H1 (cell line): ENCODE data around the gene PLEKHN1. TPM values are rescaled to one million over a fixed set of nuclear protein-coding genes. Genes with fewer than 3 reads are reported as not detected.
A peak's percentile ranks its signal among the peaks of the same experiment; 100 is the strongest.

Experiments
- CTCF ChIA-PET: fragments of 300-600 bp; sonication (Branson Sonifier 250); formaldehyde crosslinking; loops from one replicate; lab custom pipeline; 2021; ENCODE audit not compliant: partially characterized antibody; lab: Charles Lee
- POLR2A ChIA-PET: fragments of 300-600 bp; sonication (Branson Sonifier 250); formaldehyde crosslinking; loops from one replicate; lab custom pipeline; 2021; ENCODE audit warnings: inconsistent platforms; ENCODE audit not compliant: partially characterized antibody; lab: Charles Lee
- DNase-seq, 2 experiments: peaks; one replicate each; pipeline versions ENCODE4 v3.0.0 to v3.0.0-alpha.2; 2010 to 2022; ENCODE audit warnings: low spot score in 2 of 2, low read depth in 1 of 2, mixed read lengths in 1 of 2
- FAIRE-seq: peaks from 2 replicates; lab custom pipeline; 2011; peaks lifted over from hg19 to GRCh38; lab: Jason Lieb, UNC
- H2AFZ ChIP-seq: 2 replicates; pipeline ENCODE4 v1.8.1; 2012; ENCODE audit warnings: low read length, inconsistent platforms
- H2AK5ac ChIP-seq: 2 replicates; pipeline ENCODE4 v1.6.1; 2013; ENCODE audit warnings: low read depth, low read length
- H2BK120ac ChIP-seq: replicated peaks from 2 replicates; pipeline ENCODE3; 2013; ENCODE audit warnings: low read depth, low read length, inconsistent platforms
- H2BK12ac ChIP-seq: 2 replicates; pipeline ENCODE4 v1.6.1; 2013; ENCODE audit warnings: low read depth, low read length
- H2BK15ac ChIP-seq: 2 replicates; pipeline ENCODE4 v1.6.1; 2013; ENCODE audit warnings: low read length
- H2BK20ac ChIP-seq: 2 replicates; pipeline ENCODE4 v1.6.1; 2013; ENCODE audit warnings: low read length
- H2BK5ac ChIP-seq: 2 replicates; pipeline ENCODE4 v1.6.1; 2013; ENCODE audit warnings: low read depth, low read length
- H3K14ac ChIP-seq: 2 replicates; pipeline ENCODE4 v1.6.1; 2013; ENCODE audit warnings: inconsistent platforms; ENCODE audit not compliant: insufficient read length
- H3K18ac ChIP-seq: 2 replicates; pipeline ENCODE4 v1.6.1; 2013; ENCODE audit warnings: low read length; ENCODE audit errors: extremely low read depth
- H3K23ac ChIP-seq: 2 replicates; pipeline ENCODE4 v1.6.1; 2013; ENCODE audit warnings: inconsistent platforms; ENCODE audit not compliant: insufficient read length
- H3K23me2 ChIP-seq: 2 replicates; pipeline ENCODE4 v1.6.1; 2013; ENCODE audit warnings: low read depth, low read length
- H3K27ac ChIP-seq: 2 replicates; pipeline ENCODE4 v1.6.1; 2011; ENCODE audit warnings: low read depth, low read length, inconsistent platforms
- H3K27me3 ChIP-seq, 4 experiments: replicated peaks in 1 of 4; 1 replicate in 1 of 4; 2 replicates in 3 of 4; pipeline versions ENCODE4 v1.6.1 to v1.8.1; 2011 to 2013; ENCODE audit warnings: low read length in 3 of 4, mild to moderate bottlenecking in 3 of 4, inconsistent platforms in 2 of 4, mixed read lengths in 2 of 4, moderate library complexity in 1 of 4; ENCODE audit not compliant: control insufficient read depth in 3 of 4, insufficient read depth in 3 of 4; ENCODE audit errors: extremely low read depth in 1 of 4
- H3K36me3 ChIP-seq, 4 experiments: 2 replicates each; pipeline versions ENCODE4 v1.6.1 to v1.8.1; 2011 to 2013; ENCODE audit warnings: mild to moderate bottlenecking in 4 of 4, low read length in 3 of 4, moderate library complexity in 2 of 4, control low read depth in 1 of 4, inconsistent platforms in 1 of 4; ENCODE audit not compliant: insufficient read depth in 4 of 4, control insufficient read depth in 2 of 4
- H3K4ac ChIP-seq: replicated peaks from 2 replicates; pipeline ENCODE3; 2013; ENCODE audit warnings: low read length, low read depth, mixed read lengths, inconsistent platforms; ENCODE audit not compliant: insufficient read length
- H3K4me1 ChIP-seq, 4 experiments: replicated peaks in 1 of 4; 1 replicate in 1 of 4; 2 replicates in 3 of 4; pipeline versions ENCODE4 v1.6.1 to v1.8.1; 2011 to 2013; ENCODE audit warnings: low read length in 3 of 4, inconsistent platforms in 2 of 4, mixed read lengths in 1 of 4; ENCODE audit not compliant: insufficient read depth in 4 of 4, control insufficient read depth in 3 of 4
- H3K4me2 ChIP-seq, 2 experiments: 2 replicates each; pipeline versions ENCODE4 v1.6.1 to v1.8.1; 2011 to 2013; ENCODE audit warnings: low read depth in 2 of 2, low read length in 2 of 2, control low read depth in 1 of 2, inconsistent platforms in 1 of 2, mild to moderate bottlenecking in 1 of 2; ENCODE audit not compliant: insufficient read depth in 1 of 2
- H3K4me3 ChIP-seq, 4 experiments: fragments of 200-600, 300-600 bp in 1 of 4; sonication (generic), shearing (Covaris generic), sonication (Bioruptor Twin) in 1 of 4; 2 replicates each; pipeline versions ENCODE4 v1.5.1 to v1.8.1; 2011 to 2016; ENCODE audit warnings: low read length in 4 of 4, low read depth in 3 of 4, control low read depth in 2 of 4, inconsistent platforms in 2 of 4, mild to moderate bottlenecking in 2 of 4, mixed read lengths in 1 of 4, moderate library complexity in 1 of 4; ENCODE audit not compliant: insufficient read depth in 2 of 4; ENCODE audit errors: extremely low read depth in 1 of 4
- H3K56ac ChIP-seq: replicated peaks from 2 replicates; pipeline ENCODE3; 2013; ENCODE audit warnings: low read depth, mild to moderate bottlenecking, mixed read lengths, low read length, inconsistent platforms; ENCODE audit not compliant: insufficient read length
- H3K79me1 ChIP-seq: 2 replicates; pipeline ENCODE4 v1.6.1; 2013; ENCODE audit warnings: low read depth, low read length, control low read depth
- H3K79me2 ChIP-seq, 2 experiments: 2 replicates each; pipeline versions ENCODE4 v1.6.1 to v1.8.1; 2012 to 2013; ENCODE audit warnings: low read length in 2 of 2, mild to moderate bottlenecking in 2 of 2, inconsistent platforms in 1 of 2; ENCODE audit not compliant: insufficient read depth in 2 of 2, control insufficient read depth in 1 of 2
- H3K9ac ChIP-seq, 4 experiments: replicated peaks in 1 of 4; 1 replicate in 1 of 4; 2 replicates in 3 of 4; pipeline versions ENCODE4 v1.6.1 to v1.8.1; 2011 to 2013; ENCODE audit warnings: low read depth in 3 of 4, low read length in 3 of 4, control low read depth in 2 of 4, mild to moderate bottlenecking in 2 of 4, moderate library complexity in 2 of 4, inconsistent platforms in 1 of 4; ENCODE audit errors: extremely low read depth in 1 of 4
- H3K9me3 ChIP-seq, 2 experiments: 2 replicates each; pipeline versions ENCODE4 v1.6.1 to v1.8.1; 2012 to 2013; ENCODE audit warnings: mild to moderate bottlenecking in 2 of 2, moderate library complexity in 2 of 2, control low read depth in 1 of 2, inconsistent platforms in 1 of 2, low read depth in 1 of 2, low read length in 1 of 2, mixed read lengths in 1 of 2; ENCODE audit not compliant: insufficient read depth in 2 of 2
- H4K20me1 ChIP-seq, 2 experiments: replicated peaks in 1 of 2; 2 replicates each; pipeline versions ENCODE3 to v1.8.1; 2011 to 2013; ENCODE audit warnings: inconsistent platforms in 2 of 2, low read length in 2 of 2, mild to moderate bottlenecking in 1 of 2; ENCODE audit not compliant: insufficient read depth in 2 of 2, control insufficient read depth in 1 of 2
- H4K5ac ChIP-seq: 2 replicates; pipeline ENCODE4 v1.6.1; 2013; ENCODE audit warnings: low read length, low read depth, mixed read lengths, inconsistent platforms; ENCODE audit not compliant: insufficient read length
- H4K8ac ChIP-seq: 2 replicates; pipeline ENCODE4 v1.8.0; 2013; ENCODE audit warnings: mild to moderate bottlenecking, moderate library complexity, low read length, inconsistent platforms; ENCODE audit not compliant: insufficient read depth; ENCODE audit errors: extremely low read depth
- H4K91ac ChIP-seq: replicated peaks from 2 replicates; pipeline ENCODE3; 2013; ENCODE audit warnings: low read length, mixed read lengths, inconsistent platforms; ENCODE audit not compliant: insufficient read length
- KDM5A ChIP-seq: fragments of 200-600 bp; IDR thresholded peaks from 2 replicates; pipeline ENCODE4 v1.7.1; 2012; ENCODE audit warnings: mild to moderate bottlenecking, low read length, inconsistent platforms, mixed read lengths
- TAF1 ChIP-seq: IDR thresholded peaks from 2 replicates; pipeline ENCODE4 v1.6.1; 2011; ENCODE audit warnings: mild to moderate bottlenecking, low read depth, low read length
- WGBS, 2 experiments: shearing (Covaris generic) in 1 of 2; methylation state at CpG; one replicate each; pipeline versions ENCODE4 v1.1.6 to v1.1.7; 2013 to 2015; ENCODE audit warnings: low lambda C conversion rate in 2 of 2, mixed read lengths in 2 of 2, inconsistent platforms in 1 of 2, low coverage in 1 of 2, missing lambda C conversion rate in 1 of 2; ENCODE audit not compliant: insufficient replicate concordance in 2 of 2, insufficient coverage in 1 of 2, insufficient read length in 1 of 2; ENCODE audit errors: extremely low coverage in 1 of 2, missing lambda C conversion rate in 1 of 2; 5-methylcytosine and 5-hydroxymethylcytosine counted together
- polyA plus RNA-seq, 7 experiments: library from polyadenylated mRNA; depleted of rRNA in 3 of 7; stranded (reverse) in 5 of 7; unstranded in 2 of 7; fragments of >200 nt in 5 of 7; fragments of 200-250 nt in 2 of 7; gene quantifications; 1 replicate in 5 of 7; 2 replicates in 1 of 7; 4 replicates in 1 of 7; pipeline versions ENCODE4 v1.2.1 to v1.2.3, GENCODE V29; 2011 to 2013; ENCODE audit warnings: missing spikeins in 2 of 7, mixed read lengths in 2 of 7
- total RNA-seq: library from RNA; stranded (reverse); fragmentation: NEBNext Ultra II Directional; extraction: Animal tissue kit (Norgen Biotek cat#: 25700); gene quantifications from 2 replicates; pipeline ENCODE4 v1.2.1, GENCODE V29; 2021

PLEKHN1 gene
- total and polyA plus RNA-seq, 2 of the 8 experiments (the other 6 are each of a cell fraction or from before 2014, with no cell fraction given): 0.39 to 1.5 TPM

- peaks cover 17 to 18% of the 10 kb centered on the region in 2 experiments for H4K20me1 ChIP-seq
- H2BK12ac ChIP-seq: no peak overlapping the region
- H4K5ac ChIP-seq: no peak overlapping the region
- H3K9ac ChIP-seq: no peak overlapping the region
- H3K4me1 ChIP-seq: peaks cover 2 to 10% (median 8%) of the 10 kb centered on the region in 4 experiments
- no peaks in the 10 kb centered on the region for H3K36me3 ChIP-seq
- H3K27ac ChIP-seq: no peak overlapping the region
- H3K56ac ChIP-seq: no peak overlapping the region
- no peak overlapping the region; the same call in 1 of the 2 replicates for H4K8ac ChIP-seq
- H3K79me1 ChIP-seq: no peaks in the 10 kb centered on the region
- no peak overlapping the region for H2BK120ac ChIP-seq
- no peak overlapping the region for H3K23ac ChIP-seq
- H3K27me3 ChIP-seq: peaks cover 64 to 86% (median 84%) of the 10 kb centered on the region in 4 experiments
- H3K14ac ChIP-seq: no peak overlapping the region
- 83% methylated on average over 20 of the region's 25 CpGs; no CpG with 5 or more reads in 1 of the 2 experiments for WGBS, 2 experiments
- H2BK15ac ChIP-seq: no peak overlapping the region
- H2BK20ac ChIP-seq: no peak overlapping the region
- H3K9me3 ChIP-seq: no peaks in the 10 kb centered on the region
- no peak overlapping the region for H3K4me2 ChIP-seq
- no peaks in the 10 kb centered on the region for H3K79me2 ChIP-seq
- no peak for TF ChIP-seq KDM5A
- no peak for TF ChIP-seq TAF1
- H2AFZ ChIP-seq: no peak overlapping the region
- POLR2A ChIA-PET: interaction anchor here (0.6 to 1.1 kb wide), 2 partner anchors 27 to 28 kb away, joined by 3 read pairs; no protein-coding TSS in a partner anchor
- no peak for DNase-seq
- H3K4ac ChIP-seq: peak overlapping the region; percentile 78
- H3K18ac ChIP-seq: no peak overlapping the region
- CTCF ChIA-PET: interaction anchor here (0.9 to 1.4 kb wide), 4 partner anchors 18 to 28 kb away, joined by 3 to 6 read pairs (median 4); no protein-coding TSS in a partner anchor
- H3K23me2 ChIP-seq: no peaks in the 10 kb centered on the region
- H2BK5ac ChIP-seq: no peak overlapping the region
- H3K4me3 ChIP-seq: no peak overlapping the region
- H4K91ac ChIP-seq: no peak overlapping the region
- FAIRE-seq: no peak
- peak overlapping the region; percentile 65; the same call in 1 of the 2 replicates for H2AK5ac ChIP-seq
Measured at GRCh38 chr1:932776-933602, 33.3 kb upstream of the PLEKHN1 start.
